HG02973 (cell line): ENCODE results near the gene SCAF11.

ENCODE experiments used
- ATAC-seq: cut with Tn5 transposase; IDR thresholded peaks from one replicate; pipeline ENCODE4 v1.9.1; 2021; ENCODE audit warnings: moderate library complexity; ENCODE audit not compliant: unreplicated experiment

Gene SCAF11

GRCh38 chr12:45915405-45915804, 75.0 kb downstream of the SCAF11 start:
- no peak for ATAC-seq

- ATAC-seq: peak; percentile 60
These were observed 76.3 kb downstream of the SCAF11 start for GRCh38 chr12:45914090-45914489.

GRCh38 chr12:45913631-45914030, 76.7 kb downstream of the SCAF11 start:
- no peak for ATAC-seq

GRCh38 chr12:45912774-45913173, 77.6 kb downstream of the SCAF11 start:
- ATAC-seq: no peak

GRCh38 chr12:45909041-45909713, 81.2 kb downstream of the SCAF11 start:
- ATAC-seq: no peak

- ATAC-seq: peak; percentile 82
These were observed 82.4 kb downstream of the SCAF11 start for GRCh38 chr12:45907955-45908354.

GRCh38 chr12:45898094-45898493, 92.3 kb downstream of the SCAF11 start:
- ATAC-seq: no peak

GRCh38 chr12:45895961-45896360, 94.4 kb downstream of the SCAF11 start:
- ATAC-seq: no peak

GRCh38 chr12:45893240-45893639, 97.1 kb downstream of the SCAF11 start:
- ATAC-seq: no peak

GRCh38 chr12:45890276-45890675, 100.1 kb downstream of the SCAF11 start:
- no peak for ATAC-seq

GRCh38 chr12:45887544-45887943, 102.8 kb downstream of the SCAF11 start:
- ATAC-seq: no peak

GRCh38 chr12:45886685-45887084, 103.7 kb downstream of the SCAF11 start:
- ATAC-seq: no peak

GRCh38 chr12:45883187-45883586, 107.2 kb downstream of the SCAF11 start:
- no peak for ATAC-seq

- ATAC-seq: no peak
These were observed 109.8 kb downstream of the SCAF11 start for GRCh38 chr12:45880533-45880932.

GRCh38 chr12:45879363-45879895, 110.9 kb downstream of the SCAF11 start:
- ATAC-seq: no peak

GRCh38 chr12:45878630-45879255, 111.6 kb downstream of the SCAF11 start:
- no peak for ATAC-seq

GRCh38 chr12:45877069-45877468, 113.3 kb downstream of the SCAF11 start:
- no peak for ATAC-seq

GRCh38 chr12:45872446-45872845, 117.9 kb downstream of the SCAF11 start:
- ATAC-seq: no peak
